Gastrocnemius medialis (tissue), 4 donors: Measurements from ENCODE around the gene KANTR. TPM values are rescaled to one million over a fixed set of nuclear protein-coding genes. Genes with fewer than 3 reads are reported as not detected.
A peak's percentile ranks its signal among the peaks of the same experiment; 100 is the strongest.

ENCODE experiments used
- ATAC-seq, 2 donors: fragments of 150-250 bp; one replicate each; pipeline ENCODE4 v1.9.1; 2016
- DNase-seq, 2 donors: peaks; one replicate each; pipeline ENCODE4 v3.0.0-alpha.2; 2019
- H3K27ac ChIP-seq, 4 donors: fragments of 200-600 bp; sonication (generic); 1 replicate in 1 of 4; 2 replicates in 3 of 4; pipeline ENCODE4 v1.5.1; 2016 to 2018; ENCODE audit warnings: mild to moderate bottlenecking in 2 of 4, moderate library complexity in 1 of 4
- H3K27me3 ChIP-seq, 3 donors: fragments of 200-600 bp; sonication (generic) in 2 of 3; 1 replicate in 1 of 3; 2 replicates in 2 of 3; pipeline versions ENCODE4 v1.5.1 to v1.6.0; 2016 to 2019; ENCODE audit warnings: mild to moderate bottlenecking in 1 of 3, moderate library complexity in 1 of 3
- H3K36me3 ChIP-seq, 2 donors: fragments of 200-600 bp; sonication (generic) in 1 of 2; one replicate each; pipeline ENCODE4 v1.5.1; 2017 to 2018
- H3K4me1 ChIP-seq, 2 donors: fragments of 200-600 bp; sonication (generic) in 1 of 2; one replicate each; pipeline ENCODE4 v1.5.1; 2016 to 2017; ENCODE audit warnings: mild to moderate bottlenecking in 2 of 2
- H3K4me3 ChIP-seq, 4 donors: fragments of 200-600 bp; sonication (generic) in 3 of 4; 1 replicate in 1 of 4; 2 replicates in 3 of 4; pipeline ENCODE4 v1.5.1; 2016 to 2019; ENCODE audit warnings: mild to moderate bottlenecking in 2 of 4
- H3K9me3 ChIP-seq, 3 donors: fragments of 200-600 bp; sonication (generic) in 2 of 3; 1 replicate in 1 of 3; 2 replicates in 2 of 3; pipeline ENCODE4 v1.5.1; 2016 to 2019
- CTCF ChIP-seq, 5 experiments: fragments of 450-650 bp in 3 of 5; fragments of 200-600 bp in 2 of 5; sonication (generic) in 2 of 5; IDR thresholded peaks in 4 of 5; conservative IDR thresholded peaks in 1 of 5; 1 replicate in 4 of 5; 2 replicates in 1 of 5; pipeline ENCODE4 v1.5.1; 2016 to 2019; ENCODE audit warnings: antibody characterized with exemption in 5 of 5, mild to moderate bottlenecking in 3 of 5, moderate library complexity in 3 of 5
- POLR2A ChIP-seq, 2 donors: fragments of 450-650 bp; IDR thresholded peaks; one replicate each; pipeline ENCODE4 v1.6.1; 2017; ENCODE audit warnings: antibody characterized with exemption in 2 of 2, mild to moderate bottlenecking in 2 of 2, moderate library complexity in 2 of 2
- in situ Hi-C, 4 donors: fragments of 200-750 bp; cut with MboI; loops; one replicate each; pipeline versions ENCODE4 v1.15.0 to v1.8.0; 2017; ENCODE audit warnings: low sequenced_read_pairs in 4 of 4
- intact Hi-C: fragments of 100-400 bp; cut with DNase I; formaldehyde crosslinking; loops from one replicate; pipeline ENCODE4 v1.15.1; 2023; ENCODE audit warnings: low total_unique reads
- total RNA-seq, 4 donors: library from RNA; depleted of rRNA; stranded (reverse); fragments of >200 nt; gene quantifications; one replicate each; pipeline versions ENCODE4 v1.1.0 to v1.2.3, GENCODE V29; 2016

Gene KANTR
- total RNA-seq, 4 donors from 2014 or later: 3.0 to 13.0 (median 7.4) TPM

DNA sequence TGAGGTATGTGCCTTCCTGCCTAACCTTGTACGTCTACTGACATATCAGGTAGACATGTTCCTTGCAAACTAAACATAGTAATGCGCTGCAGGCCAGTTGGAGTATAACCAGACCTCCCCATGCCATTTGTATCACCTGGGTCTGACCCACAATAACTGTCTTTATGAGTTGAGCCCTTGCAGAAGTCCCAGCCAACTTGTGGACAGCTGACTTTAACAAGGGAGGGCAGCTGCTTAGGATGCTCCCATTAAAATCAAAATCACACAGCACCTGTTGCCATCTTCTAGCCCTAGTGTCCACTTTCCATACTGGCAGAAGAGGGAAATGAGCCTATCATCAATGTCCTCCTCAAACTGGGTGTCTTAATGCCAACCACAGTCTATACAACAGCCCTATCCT lies 41.6 kb downstream of the KANTR start:
- ATAC-seq (peak; percentile 76 to 92), DNase-seq (peak; percentile 20 to 60)
- in situ Hi-C loops (no loop called here), intact Hi-C loops (no loop called here)
- H3K36me3 ChIP-seq: peaks cover 0 to 3% of the 10 kb centered on the region in 2 donors
- H3K27me3 ChIP-seq: no peaks in the 10 kb centered on the region
- H3K4me1 ChIP-seq: no peaks in the 10 kb centered on the region
- peak overlapping the region in 3 of 4 donors; percentile 36 to 59 (median 59) for H3K27ac ChIP-seq
- TF ChIP-seq CTCF (IDR thresholded peaks at IDR 0.05 in 4 of 5, conservative IDR thresholded peaks at IDR 0.05 in 1 of 5): no peak
- TF ChIP-seq POLR2A (IDR thresholded peaks at IDR 0.05): no peak
- H3K9me3 ChIP-seq: no peaks in the 10 kb centered on the region
- H3K4me3 ChIP-seq: no peak overlapping the region

DNA sequence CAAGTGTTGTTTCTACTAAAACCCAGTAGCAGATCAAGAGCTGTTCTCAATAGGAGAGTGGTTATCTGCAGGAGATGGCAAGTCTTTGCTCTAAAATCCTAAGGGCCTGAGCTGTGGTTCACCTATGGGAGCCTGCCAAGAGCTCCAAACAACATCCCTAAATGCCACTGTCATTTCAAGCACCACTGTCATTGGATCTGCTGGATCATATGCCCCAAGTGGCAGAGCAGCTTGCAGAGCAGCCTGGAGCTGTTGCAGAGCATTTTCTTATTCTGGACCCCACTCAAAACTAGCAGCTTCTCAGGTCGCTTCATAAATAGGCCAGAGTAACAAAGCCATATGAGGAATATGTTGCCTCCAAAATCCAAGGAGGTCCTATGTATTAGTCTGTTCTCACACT lies 59.6 kb downstream of the KANTR start:
- H3K27me3 ChIP-seq: no peaks in the 10 kb centered on the region
- in situ Hi-C loops (no loop called here), intact Hi-C loops (no loop called here)
- peaks cover 7 to 31% of the 10 kb centered on the region in 2 donors for H3K4me1 ChIP-seq
- H3K27ac ChIP-seq: peak overlapping the region; percentile 51 to 79 (median 76)
- no peaks in the 10 kb centered on the region for H3K9me3 ChIP-seq
- peak; percentile 55 to 77 for DNase-seq
- TF ChIP-seq POLR2A (IDR thresholded peaks at IDR 0.05) (no peak), CTCF (IDR thresholded peaks at IDR 0.05 in 4 of 5, conservative IDR thresholded peaks at IDR 0.05 in 1 of 5) (no peak)
- H3K36me3 ChIP-seq: no peaks in the 10 kb centered on the region
- H3K4me3 ChIP-seq: no peak overlapping the region
- peak; percentile 92 for ATAC-seq

GRCh38 chrX:53155512-53156206 lies 61.7 kb downstream of the KANTR start:
- H3K36me3 ChIP-seq: peaks cover 0 to 6% of the 10 kb centered on the region in 2 donors
- peaks cover 8 to 31% of the 10 kb centered on the region in 2 donors for H3K4me1 ChIP-seq
- TF ChIP-seq POLR2A (IDR thresholded peaks at IDR 0.05): no peak
- TF ChIP-seq CTCF (IDR thresholded peaks at IDR 0.05 in 4 of 5, conservative IDR thresholded peaks at IDR 0.05 in 1 of 5): no peak
- no peak overlapping the region for H3K4me3 ChIP-seq
- DNase-seq (no peak), ATAC-seq (no peak)
- in situ Hi-C loops (no loop called here), intact Hi-C loops (no loop called here)
- H3K27me3 ChIP-seq: no peaks in the 10 kb centered on the region
- no peaks in the 10 kb centered on the region for H3K9me3 ChIP-seq
- peak overlapping the region in 3 of 4 donors; percentile 73 to 84 (median 77) for H3K27ac ChIP-seq

DNA sequence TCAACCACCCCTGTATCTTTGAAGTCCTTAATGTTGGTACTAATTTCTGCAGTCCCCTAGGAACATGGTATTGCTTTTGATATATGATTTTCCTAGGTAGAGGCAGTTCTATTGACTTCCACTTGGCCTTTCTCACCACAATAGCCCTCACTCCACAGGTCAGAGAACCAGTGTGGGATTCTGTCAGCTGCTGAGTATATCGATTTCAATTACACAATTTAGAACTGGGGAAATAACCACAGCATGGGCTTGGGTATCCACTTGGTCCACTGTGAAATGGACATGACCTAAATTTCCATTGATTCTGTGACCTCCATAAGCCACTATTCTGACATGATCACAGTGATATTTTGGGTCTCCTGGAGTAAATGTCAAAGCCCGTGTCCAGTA lies 62.3 kb downstream of the KANTR start:
- DNase-seq (no peak), ATAC-seq (peak; percentile 41 to 49)
- H3K9me3 ChIP-seq: no peaks in the 10 kb centered on the region
- no peaks in the 10 kb centered on the region for H3K27me3 ChIP-seq
- peaks cover 0 to 6% of the 10 kb centered on the region in 2 donors for H3K36me3 ChIP-seq
- peaks cover 12 to 33% of the 10 kb centered on the region in 2 donors for H3K4me1 ChIP-seq
- H3K27ac ChIP-seq: peak overlapping the region; percentile 49 to 84 (median 75)
- H3K4me3 ChIP-seq: no peak overlapping the region
- TF ChIP-seq POLR2A (IDR thresholded peaks at IDR 0.05) (no peak), CTCF (IDR thresholded peaks at IDR 0.05 in 4 of 5, conservative IDR thresholded peaks at IDR 0.05 in 1 of 5) (no peak)
- in situ Hi-C loops (no loop called here), intact Hi-C loops (no loop called here)
